Heart right ventricle (tissue), 16 donors: ENCODE measurements around the gene HS6ST3. TPM values are rescaled to one million over a fixed set of nuclear protein-coding genes. Genes with fewer than 3 reads are reported as not detected.

Source experiments
- ATAC-seq, 8 donors: fragments of 200-7000 bp; cut with Tn5 transposase; one replicate each; pipeline ENCODE4 v1.9.1; 2020; ENCODE audit warnings: mild to moderate bottlenecking in 8 of 8, moderate library complexity in 8 of 8, moderate number of reproducible peaks in 1 of 8
- DNase-seq, 2 donors: peaks; one replicate each; pipeline ENCODE4 v3.0.0-alpha.2; 2020
- H3K27ac ChIP-seq, 10 donors: fragments of 200-600 bp; sonication (generic) in 2 of 10; one replicate each; pipeline versions ENCODE4 v1.5.0 to v1.8.0; 2020 to 2022; ENCODE audit warnings: mild to moderate bottlenecking in 3 of 10
- H3K27me3 ChIP-seq, 7 donors: fragments of 200-600 bp; one replicate each; pipeline ENCODE4 v1.8.0; 2021 to 2022; ENCODE audit warnings: mild to moderate bottlenecking in 2 of 7
- H3K36me3 ChIP-seq, 9 donors: fragments of 200-600 bp; sonication (generic) in 1 of 9; one replicate each; pipeline versions ENCODE4 v1.5.0 to v1.8.0; 2020 to 2022; ENCODE audit warnings: mild to moderate bottlenecking in 2 of 9
- H3K4me1 ChIP-seq, 9 donors: fragments of 200-600 bp; sonication (generic) in 1 of 9; one replicate each; pipeline versions ENCODE4 v1.5.0 to v1.8.0; 2020 to 2022; ENCODE audit warnings: mild to moderate bottlenecking in 4 of 9
- H3K4me3 ChIP-seq, 10 donors: fragments of 200-600 bp; sonication (generic) in 2 of 10; one replicate each; pipeline versions ENCODE4 v1.5.0 to v1.8.0; 2020 to 2022; ENCODE audit warnings: mild to moderate bottlenecking in 7 of 10, moderate library complexity in 2 of 10
- H3K9me3 ChIP-seq, 11 donors: fragments of 200-600 bp in 10 of 11; sonication (generic) in 2 of 11; one replicate each; pipeline versions ENCODE4 v1.5.0 to v1.8.0; 2013 to 2022; ENCODE audit warnings: mild to moderate bottlenecking in 2 of 11, control low read depth in 1 of 11, moderate library complexity in 1 of 11
- WGBS, 2 donors: extraction: QIAGEN DNeasy Blood & Tissue Kit; methylation state at CpG; one replicate each; pipeline ENCODE4 v1.1.7; 2013; ENCODE audit warnings: inconsistent platforms in 1 of 2; 5-methylcytosine and 5-hydroxymethylcytosine counted together
- intact Hi-C, 10 donors: fragments of 100-400 bp; cut with DNase I; formaldehyde crosslinking; loops; one replicate each; pipeline versions ENCODE4 v1.11.1 to v1.14.2; 2022
- polyA plus RNA-seq, 2 donors: library from polyadenylated mRNA; stranded (reverse); fragments of 200-250 nt; gene quantifications; one replicate each; pipeline ENCODE4 v1.2.3, GENCODE V29; 2013
- total RNA-seq, 10 donors: library from RNA; stranded (reverse); fragmentation: NEBNext Ultra II Directional in 3 of 10; extraction: Animal tissue kit (Norgen Biotek cat#: 25700) in 3 of 10; gene quantifications; one replicate each; pipeline versions ENCODE4 v1.2.1 to v1.2.4, GENCODE V29; 2021 to 2023
- TF ChIP-seq, protein P1 (sequence below), 9 donors: fragments of 200-600 bp; sonication (generic) in 2 of 9; IDR thresholded peaks; one replicate each; pipeline versions ENCODE4 v1.5.0 to v1.8.0; 2021 to 2022; ENCODE audit warnings: antibody characterized with exemption in 9 of 9, mild to moderate bottlenecking in 5 of 9, moderate library complexity in 1 of 9
- donor health status: Arrhythmogenic right ventricular cardiomyopathy.
- donor health status: ischemic (EF 13 %, LVEDD 7.1; RV severe dilation, severe dysfunction).
- donor health status: healthy with polysubstance abuse.
- donor health status: DM: no; HTN: yes; CAD: no.
- donor health status: DM: no; HTN: no; CAD: no.
- donor health status: ischemic (EF 25% LVEDD 6.9; RV normal size, moderate dysfunction).
- donor health status: ischemic (EF 25% LVEDD 5.7; RV mildly dilated, moderate dysfunction).
- donor health status: healthy.
- donor health status: DM: yes; HTN: yes; CAD: no.
- donor health status: Ischemic cardiomyopathy.
- donor health status: ischemic (EF 35%, LVEDD 5.7; RV mildly dilated, moderate dysfunction).
- donor health status: nonischemic (EF 11% LVEDD 7.7; RV severe dilation, severe dysfunction).
- donor health status: DM: yes; HTN: yes; CAD: no.
- donor health status: PGD.
- donor health status: ischemic (EF 29% LVEDD 5.4; RV normal size, mild dysfunction).
- donor health status: nonischemic (EF 23%, LVEDD 6.1; RV moderate dilation, normal function).

HS6ST3 gene
- total and polyA plus RNA-seq, 12 donors = 0.01 to 7.6 (median 1.2) TPM

- no peaks in the 10 kb centered on the region for H3K4me1 ChIP-seq
- ATAC-seq (no peak), DNase-seq (peak in 1 of 2 donors; percentile 8)
- no peak overlapping the region for H3K27ac ChIP-seq
- H3K9me3 ChIP-seq = peaks cover 0 to 6% (median 0%) of the 10 kb centered on the region in 11 donors
- no peak overlapping the region for H3K4me3 ChIP-seq
- no peaks in the 10 kb centered on the region for H3K36me3 ChIP-seq
- intact Hi-C loops = no loop called here
- H3K27me3 ChIP-seq = no peaks in the 10 kb centered on the region
- TF ChIP-seq, protein P1, sequence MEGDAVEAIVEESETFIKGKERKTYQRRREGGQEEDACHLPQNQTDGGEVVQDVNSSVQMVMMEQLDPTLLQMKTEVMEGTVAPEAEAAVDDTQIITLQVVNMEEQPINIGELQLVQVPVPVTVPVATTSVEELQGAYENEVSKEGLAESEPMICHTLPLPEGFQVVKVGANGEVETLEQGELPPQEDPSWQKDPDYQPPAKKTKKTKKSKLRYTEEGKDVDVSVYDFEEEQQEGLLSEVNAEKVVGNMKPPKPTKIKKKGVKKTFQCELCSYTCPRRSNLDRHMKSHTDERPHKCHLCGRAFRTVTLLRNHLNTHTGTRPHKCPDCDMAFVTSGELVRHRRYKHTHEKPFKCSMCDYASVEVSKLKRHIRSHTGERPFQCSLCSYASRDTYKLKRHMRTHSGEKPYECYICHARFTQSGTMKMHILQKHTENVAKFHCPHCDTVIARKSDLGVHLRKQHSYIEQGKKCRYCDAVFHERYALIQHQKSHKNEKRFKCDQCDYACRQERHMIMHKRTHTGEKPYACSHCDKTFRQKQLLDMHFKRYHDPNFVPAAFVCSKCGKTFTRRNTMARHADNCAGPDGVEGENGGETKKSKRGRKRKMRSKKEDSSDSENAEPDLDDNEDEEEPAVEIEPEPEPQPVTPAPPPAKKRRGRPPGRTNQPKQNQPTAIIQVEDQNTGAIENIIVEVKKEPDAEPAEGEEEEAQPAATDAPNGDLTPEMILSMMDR (IDR thresholded peaks at IDR 0.05) = no peak
- WGBS, 2 donors = 42 to 56% methylated on average over 4 of the region's 4 CpGs
These were observed 402.9 kb downstream of the HS6ST3 start for GRCh38 chr13:96492766-96493165.

GRCh38 chr13:96499656-96500055 lies 409.7 kb downstream of the HS6ST3 start:
- no peaks in the 10 kb centered on the region for H3K36me3 ChIP-seq
- no peak overlapping the region for H3K4me3 ChIP-seq
- 86 to 89% methylated on average over 5 of the region's 5 CpGs for WGBS, 2 donors
- H3K4me1 ChIP-seq = no peaks in the 10 kb centered on the region
- no peak for ATAC-seq
- TF ChIP-seq, protein P1 (IDR thresholded peaks at IDR 0.05) = no peak
- H3K27me3 ChIP-seq = no peaks in the 10 kb centered on the region
- intact Hi-C loops = no loop called here
- no peak for DNase-seq
- no peaks in the 10 kb centered on the region for H3K9me3 ChIP-seq
- no peak overlapping the region for H3K27ac ChIP-seq

DNA sequence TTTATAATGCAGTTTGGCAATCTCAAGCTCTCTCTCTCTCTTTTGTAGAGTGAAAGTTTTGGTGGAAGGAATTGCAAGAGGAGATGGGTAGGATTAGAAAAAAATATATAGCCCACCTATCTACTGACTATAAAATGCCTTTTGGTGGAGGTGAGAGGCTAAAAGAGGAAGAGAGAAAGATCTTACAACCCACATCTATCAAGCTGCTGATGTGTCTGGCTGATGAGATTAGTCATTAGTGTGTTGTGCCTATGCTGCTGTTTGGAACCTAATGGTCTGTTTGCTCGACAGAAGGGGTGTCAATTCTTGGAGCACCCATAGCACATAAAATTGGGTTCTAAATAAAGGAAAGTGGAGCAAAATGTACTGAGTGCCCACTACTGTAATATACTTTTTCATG lies 411.0 kb downstream of the HS6ST3 start:
- WGBS, 2 donors = 58 to 59% methylated on average over 1 of the region's 1 CpG
- Histone ChIP-seq H3K36me3 (no peaks in the 10 kb centered on the region), H3K27ac (no peak overlapping the region), H3K9me3 (no peaks in the 10 kb centered on the region), H3K27me3 (no peaks in the 10 kb centered on the region), H3K4me3 (no peak overlapping the region), H3K4me1 (no peaks in the 10 kb centered on the region)
- TF ChIP-seq, protein P1 (IDR thresholded peaks at IDR 0.05) = no peak
- DNase-seq (no peak), ATAC-seq (no peak)
- intact Hi-C loops = no loop called here

DNA sequence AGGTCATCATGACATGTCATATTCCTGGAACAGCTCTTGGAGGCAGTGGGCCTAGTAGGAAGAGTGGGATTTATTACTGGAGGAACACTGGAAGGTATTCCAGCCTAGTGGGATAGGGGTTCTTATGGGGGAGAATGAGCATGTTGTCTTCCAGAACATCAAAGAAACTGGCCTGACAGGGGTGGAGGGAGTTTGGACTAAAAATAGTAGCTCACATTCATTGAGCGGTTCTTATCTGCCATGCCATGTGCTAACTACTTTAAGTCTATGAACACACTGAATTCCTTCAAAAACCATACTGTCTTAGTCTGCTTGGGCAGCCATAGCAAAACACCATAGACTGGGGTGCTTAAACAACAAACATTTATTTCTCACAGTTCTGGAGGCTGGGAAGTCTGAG lies 413.6 kb downstream of the HS6ST3 start:
- ATAC-seq (no peak), DNase-seq (no peak)
- no peaks in the 10 kb centered on the region for H3K27me3 ChIP-seq
- H3K36me3 ChIP-seq = no peaks in the 10 kb centered on the region
- intact Hi-C loops = no loop called here
- H3K27ac ChIP-seq = no peak overlapping the region
- TF ChIP-seq, protein P1 (IDR thresholded peaks at IDR 0.05) = no peak
- no peak overlapping the region for H3K4me3 ChIP-seq
- no peaks in the 10 kb centered on the region for H3K9me3 ChIP-seq
- no peaks in the 10 kb centered on the region for H3K4me1 ChIP-seq
- WGBS, 2 donors = 50 to 52% methylated on average over 1 of the region's 1 CpG
